Neural progenitor cell (in vitro differentiated cells): Measurements from ENCODE around the gene SCMH1. TPM values are rescaled to one million over a fixed set of nuclear protein-coding genes. Genes with fewer than 3 reads are reported as not detected.
"Not testable (repeated sequence)": the region's sequence is repeated elsewhere in the genome, so short reads cannot be mapped to it uniquely, and the experiment has no call there.

ENCODE experiments used
- DNase-seq: peaks from one replicate; pipeline ENCODE4 v3.0.0-alpha.2; 2016; ENCODE audit warnings: low spot score
- H2AFZ ChIP-seq: fragments of 200-600 bp; sonication (generic); replicated peaks from 2 replicates; pipeline ENCODE4 v1.6.1; 2016; ENCODE audit warnings: antibody characterized with exemption
- H3F3A ChIP-seq: fragments of 200-600 bp; sonication (generic); 2 replicates; pipeline ENCODE4 v1.6.1; 2016; ENCODE audit warnings: antibody characterized with exemption, low read depth
- H3K27ac ChIP-seq: fragments of 200-600 bp; sonication (generic); 2 replicates; pipeline ENCODE4 v1.5.1; 2016; ENCODE audit warnings: mild to moderate bottlenecking
- H3K27me3 ChIP-seq: fragments of 200-600 bp; sonication (generic); 2 replicates; pipeline ENCODE4 v1.6.1; 2016; ENCODE audit warnings: mild to moderate bottlenecking, moderate library complexity
- H3K36me3 ChIP-seq: fragments of 200-600 bp; sonication (generic); 2 replicates; pipeline ENCODE4 v1.5.1; 2016
- H3K4me1 ChIP-seq: fragments of 200-600 bp; sonication (generic); 2 replicates; pipeline ENCODE4 v1.6.1; 2016; ENCODE audit warnings: mixed run types
- H3K4me2 ChIP-seq: fragments of 200-600 bp; sonication (generic); 2 replicates; pipeline ENCODE4 v1.6.1; 2016
- H3K4me3 ChIP-seq: fragments of 200-600 bp; sonication (generic); 2 replicates; pipeline ENCODE4 v1.5.1; 2016
- H3K79me2 ChIP-seq: fragments of 200-600 bp; sonication (generic); 2 replicates; pipeline ENCODE4 v1.6.1; 2016; ENCODE audit warnings: low read depth
- H3K9ac ChIP-seq: fragments of 200-600 bp; sonication (generic); 2 replicates; pipeline ENCODE4 v1.6.1; 2016
- H3K9me3 ChIP-seq: fragments of 200-600 bp; sonication (generic); 2 replicates; pipeline ENCODE4 v1.5.1; 2016; ENCODE audit warnings: low read depth
- H4K20me1 ChIP-seq: fragments of 200-600 bp; sonication (generic); 2 replicates; pipeline ENCODE4 v1.6.1; 2016; ENCODE audit warnings: low read depth
- H3K27ac Mint-ChIP-seq: 3 replicates; pipeline ENCODE4 v1.8.0; 2021; ENCODE audit warnings: mixed read lengths
- H3K27me3 Mint-ChIP-seq: 2 replicates; pipeline ENCODE4 v1.8.0; 2022; ENCODE audit warnings: low read depth, mild to moderate bottlenecking, inconsistent platforms, moderate library complexity, mixed read lengths; ENCODE audit not compliant: insufficient read depth
- H3K36me3 Mint-ChIP-seq: 3 replicates; pipeline ENCODE4 v1.8.0; 2021; ENCODE audit warnings: mixed read lengths
- H3K4me1 Mint-ChIP-seq: 3 replicates; pipeline ENCODE4 v1.8.0; 2021; ENCODE audit warnings: mixed read lengths
- H3K4me3 Mint-ChIP-seq: 3 replicates; pipeline ENCODE4 v1.8.0; 2021; ENCODE audit warnings: mild to moderate bottlenecking, moderate library complexity, mixed read lengths
- H3K9me3 Mint-ChIP-seq: 3 replicates; pipeline ENCODE4 v1.8.0; 2020; ENCODE audit warnings: mixed read lengths
- EZH2 ChIP-seq: fragments of 200-600 bp; sonication (generic); IDR thresholded peaks from 2 replicates; pipeline ENCODE4 v1.6.1; 2017; ENCODE audit warnings: antibody characterized with exemption, mild to moderate bottlenecking, moderate library complexity
- EZH2phosphoT487 ChIP-seq: fragments of 200-600 bp; sonication (generic); IDR thresholded peaks from 2 replicates; pipeline ENCODE4 v1.6.1; 2017; ENCODE audit warnings: antibody characterized with exemption
- total RNA-seq: library from RNA; depleted of rRNA; stranded (reverse); fragments of >200 nt; gene quantifications from 2 replicates; pipeline ENCODE4 v1.2.3, GENCODE V29; 2015; ENCODE audit warnings: low replicate concordance
- TF ChIP-seq, protein P1 (sequence below): fragments of 200-600 bp; sonication (generic); IDR thresholded peaks from 2 replicates; pipeline ENCODE4 v1.5.1; 2017; ENCODE audit warnings: antibody characterized with exemption, mild to moderate bottlenecking

SCMH1 gene
- total RNA-seq, 1 donor from 2014 or later, result 16.1 TPM

DNA sequence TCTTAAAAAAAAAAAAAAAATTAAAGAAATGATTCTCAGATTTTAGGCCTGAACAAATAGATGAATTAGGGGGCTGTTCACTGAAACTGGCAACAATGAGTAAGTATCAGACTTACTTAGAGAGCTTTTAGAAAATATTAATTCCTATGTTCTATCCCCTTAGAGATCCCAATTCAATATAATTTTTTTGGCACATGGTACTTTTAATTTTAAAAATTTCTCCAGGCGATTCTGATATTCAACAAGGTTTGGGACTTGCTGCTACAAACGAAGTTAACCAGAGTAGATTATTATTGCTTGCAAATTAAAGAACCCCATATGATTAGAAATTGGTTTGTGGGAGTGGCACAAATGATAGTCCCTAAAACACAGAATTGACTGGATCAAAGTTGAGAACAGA lies 11.4 kb downstream of the SCMH1 start:
- DNase-seq, result no peak
- Histone ChIP-seq H3K36me3 (no peaks in the 10 kb centered on the region), H3K9me3 (no peaks in the 10 kb centered on the region), H4K20me1 (peaks cover 16% of the 10 kb centered on the region), H3K79me2 (peaks cover 73% of the 10 kb centered on the region), H3K4me3 (no peak overlapping the region), H2AFZ (no peak overlapping the region), H3K9ac (no peak overlapping the region), H3F3A (no peaks in the 10 kb centered on the region), H3K27ac (no peak overlapping the region), H3K27me3 (no peaks in the 10 kb centered on the region), H3K4me1 (peaks cover 11% of the 10 kb centered on the region), H3K4me2 (no peak overlapping the region)
- H3K27me3 Mint-ChIP-seq, result no peaks in the 10 kb centered on the region
- peaks cover 10% of the 10 kb centered on the region for H3K4me1 Mint-ChIP-seq
- H3K36me3 Mint-ChIP-seq, result peaks cover 11% of the 10 kb centered on the region
- H3K27ac Mint-ChIP-seq, result no peak overlapping the region
- TF ChIP-seq EZH2 (no peak), EZH2phosphoT487 (no peak)
- TF ChIP-seq, protein P1, sequence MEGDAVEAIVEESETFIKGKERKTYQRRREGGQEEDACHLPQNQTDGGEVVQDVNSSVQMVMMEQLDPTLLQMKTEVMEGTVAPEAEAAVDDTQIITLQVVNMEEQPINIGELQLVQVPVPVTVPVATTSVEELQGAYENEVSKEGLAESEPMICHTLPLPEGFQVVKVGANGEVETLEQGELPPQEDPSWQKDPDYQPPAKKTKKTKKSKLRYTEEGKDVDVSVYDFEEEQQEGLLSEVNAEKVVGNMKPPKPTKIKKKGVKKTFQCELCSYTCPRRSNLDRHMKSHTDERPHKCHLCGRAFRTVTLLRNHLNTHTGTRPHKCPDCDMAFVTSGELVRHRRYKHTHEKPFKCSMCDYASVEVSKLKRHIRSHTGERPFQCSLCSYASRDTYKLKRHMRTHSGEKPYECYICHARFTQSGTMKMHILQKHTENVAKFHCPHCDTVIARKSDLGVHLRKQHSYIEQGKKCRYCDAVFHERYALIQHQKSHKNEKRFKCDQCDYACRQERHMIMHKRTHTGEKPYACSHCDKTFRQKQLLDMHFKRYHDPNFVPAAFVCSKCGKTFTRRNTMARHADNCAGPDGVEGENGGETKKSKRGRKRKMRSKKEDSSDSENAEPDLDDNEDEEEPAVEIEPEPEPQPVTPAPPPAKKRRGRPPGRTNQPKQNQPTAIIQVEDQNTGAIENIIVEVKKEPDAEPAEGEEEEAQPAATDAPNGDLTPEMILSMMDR, result no peak
- no peak overlapping the region for H3K4me3 Mint-ChIP-seq
- H3K9me3 Mint-ChIP-seq, result no peaks in the 10 kb centered on the region

DNA sequence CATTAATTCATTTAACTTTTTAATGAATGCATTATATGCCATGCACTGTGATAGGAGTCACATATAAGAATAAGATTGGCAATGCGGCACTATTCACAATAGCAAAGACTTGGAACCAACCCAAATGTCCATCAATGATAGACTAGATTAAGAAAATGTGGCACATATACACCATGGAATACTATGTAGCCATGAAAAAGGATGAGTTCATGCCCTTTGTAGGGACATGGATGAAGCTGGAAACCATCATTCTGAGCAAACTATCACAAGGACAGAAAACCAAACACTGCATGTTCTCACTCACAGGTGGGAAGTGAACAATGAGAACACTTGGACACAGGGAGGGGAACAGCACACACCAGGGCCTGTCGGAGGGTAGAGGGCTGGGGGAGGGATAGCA lies 12.9 kb downstream of the SCMH1 start:
- H2AFZ ChIP-seq, H3K27ac ChIP-seq, H3K4me1 Mint-ChIP-seq, H3K4me2 ChIP-seq, H3F3A ChIP-seq, H3K27me3 ChIP-seq, H3K9ac ChIP-seq, H3K36me3 ChIP-seq, H3K9me3 Mint-ChIP-seq, DNase-seq, H3K9me3 ChIP-seq, H3K4me3 ChIP-seq, H3K27ac Mint-ChIP-seq, H3K4me3 Mint-ChIP-seq, H3K27me3 Mint-ChIP-seq: not testable (repeated sequence)
- H3K36me3 Mint-ChIP-seq, result peaks cover 11% of the 10 kb centered on the region
- peaks cover 71% of the 10 kb centered on the region for H3K79me2 ChIP-seq
- peaks cover 11% of the 10 kb centered on the region for H3K4me1 ChIP-seq
- peaks cover 16% of the 10 kb centered on the region for H4K20me1 ChIP-seq

DNA sequence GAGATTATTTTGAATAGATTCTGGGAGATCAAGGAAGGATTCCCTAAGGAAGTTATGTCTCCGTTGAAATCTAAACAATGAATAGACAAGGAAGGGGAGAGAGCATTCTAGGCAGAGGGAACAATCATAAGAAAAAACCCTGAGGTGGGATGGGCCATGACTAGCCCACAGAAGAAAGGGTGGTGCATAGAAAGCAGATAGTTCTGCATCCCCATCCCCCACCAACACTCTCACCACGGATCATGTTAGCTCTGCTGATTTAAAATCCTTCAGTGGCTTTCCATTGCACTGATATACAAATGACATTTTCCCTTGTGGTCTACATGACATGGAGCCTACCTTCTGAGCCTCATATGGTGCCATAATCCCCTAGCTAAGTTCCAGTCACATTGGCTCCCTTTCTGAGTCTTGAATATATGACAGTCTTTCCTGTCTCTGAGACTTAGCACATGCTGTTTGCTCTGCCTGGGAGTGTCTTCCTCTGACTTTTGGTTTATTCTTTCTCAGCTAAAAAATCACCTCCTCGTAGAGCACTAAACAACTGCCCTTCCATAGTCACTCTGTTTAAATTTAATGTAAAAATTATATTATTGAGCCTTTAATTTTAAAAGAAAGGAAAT lies 15.2 kb downstream of the SCMH1 start:
- Histone ChIP-seq H4K20me1 (peaks cover 10% of the 10 kb centered on the region), H3K27ac (no peak overlapping the region), H3K9ac (no peak overlapping the region), H3K36me3 (no peaks in the 10 kb centered on the region), H3K27me3 (no peaks in the 10 kb centered on the region), H3K4me1 (peaks cover 8% of the 10 kb centered on the region), H3F3A (no peaks in the 10 kb centered on the region), H2AFZ (no peak overlapping the region), H3K4me3 (no peak overlapping the region), H3K9me3 (no peaks in the 10 kb centered on the region), H3K4me2 (no peak overlapping the region), H3K79me2 (peaks cover 52% of the 10 kb centered on the region)
- Mint-ChIP-seq H3K9me3 (no peaks in the 10 kb centered on the region), H3K4me1 (peaks cover 6% of the 10 kb centered on the region), H3K27me3 (no peaks in the 10 kb centered on the region), H3K36me3 (peaks cover 14% of the 10 kb centered on the region), H3K27ac (no peak overlapping the region), H3K4me3 (no peak overlapping the region)
- no peak for DNase-seq
- TF ChIP-seq EZH2phosphoT487, result no peak
- TF ChIP-seq, protein P1, result no peak

DNA sequence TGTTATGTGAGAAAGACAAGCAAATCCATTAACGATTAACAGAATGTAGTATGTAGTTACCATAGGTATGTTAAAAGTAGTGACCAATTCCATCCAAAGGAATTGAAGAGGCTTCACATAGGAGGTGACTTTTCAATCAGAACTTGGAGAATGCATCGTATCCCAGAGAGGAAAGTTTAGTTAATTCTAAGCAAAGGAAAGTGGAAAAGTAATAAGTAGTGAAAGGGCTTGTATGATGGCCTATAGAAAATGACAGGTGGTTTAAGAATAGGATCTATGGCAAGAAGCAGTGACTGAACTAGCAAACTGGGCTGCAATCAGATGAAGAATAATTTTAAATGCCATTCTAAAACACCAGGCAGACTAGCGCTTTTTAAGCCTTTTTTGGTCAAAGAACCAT lies 16.6 kb downstream of the SCMH1 start:
- no peaks in the 10 kb centered on the region for H3K27me3 ChIP-seq
- Mint-ChIP-seq H3K4me1 (peaks cover 6% of the 10 kb centered on the region), H3K36me3 (peaks cover 20% of the 10 kb centered on the region), H3K9me3 (peaks cover 2% of the 10 kb centered on the region), H3K4me3 (no peak overlapping the region), H3K27me3 (no peaks in the 10 kb centered on the region), H3K27ac (no peak overlapping the region)
- DNase-seq, result no peak
- H3K9me3 ChIP-seq, result no peaks in the 10 kb centered on the region
- no peak overlapping the region for H3K4me2 ChIP-seq
- TF ChIP-seq EZH2phosphoT487 (no peak), EZH2 (no peak)
- TF ChIP-seq, protein P1, result no peak
- H3F3A ChIP-seq, result no peaks in the 10 kb centered on the region
- H3K79me2 ChIP-seq, result peaks cover 48% of the 10 kb centered on the region
- H4K20me1 ChIP-seq, result peaks cover 10% of the 10 kb centered on the region
- H3K4me3 ChIP-seq, result no peak overlapping the region
- H3K27ac ChIP-seq, result no peak overlapping the region
- H3K9ac ChIP-seq, result no peak overlapping the region
- H2AFZ ChIP-seq, result no peak overlapping the region
- no peaks in the 10 kb centered on the region for H3K36me3 ChIP-seq
- H3K4me1 ChIP-seq, result peaks cover 8% of the 10 kb centered on the region
